Measurements from ENCODE around the gene SAMD4B. TPM values are rescaled to one million over a fixed set of nuclear protein-coding genes. Genes with fewer than 3 reads are reported as not detected.

Gene SAMD4B
- total and polyA plus RNA-seq, 2 of the 8 experiments (the other 6 are each of a cell fraction or from before 2014, with no cell fraction given) = 137 to 158 TPM

GRCh38 chr19:39336483-39336882 lies 5.7 kb upstream of the SAMD4B start:
- H4K20me1 ChIP-seq (replicated peaks in 1 of 2; ENCODE audit: control insufficient read depth in 1 of 2, insufficient read depth in 2 of 2, low read length in 2 of 2) = peaks cover 0 to 2% of the 10 kb centered on the region in 2 experiments
- H4K8ac ChIP-seq (ENCODE audit: extremely low read depth, insufficient read depth, low read length) = no peak overlapping the region
- no peaks in the 10 kb centered on the region for H3K79me1 ChIP-seq (ENCODE audit: low read depth, low read length)
- H3K79me2 ChIP-seq (ENCODE audit: control insufficient read depth in 1 of 2, insufficient read depth in 2 of 2, low read length in 2 of 2) = no peaks in the 10 kb centered on the region
- H2AK5ac ChIP-seq (ENCODE audit: low read depth, low read length) = no peak overlapping the region
- H3K14ac ChIP-seq (ENCODE audit: insufficient read length) = no peak overlapping the region
- no peak overlapping the region for H2BK20ac ChIP-seq (ENCODE audit: low read length)
- no peaks in the 10 kb centered on the region for H3K36me3 ChIP-seq (ENCODE audit: control insufficient read depth in 2 of 4, insufficient read depth in 4 of 4, low read length in 3 of 4)
- POLR2A ChIA-PET (ENCODE audit: partially characterized antibody) = interaction anchor here (1.2 kb wide), 1 partner anchor 16 kb away, joined by 3 read pairs; no protein-coding TSS in a partner anchor
- WGBS, 2 experiments (ENCODE audit: extremely low coverage in 1 of 2, insufficient coverage in 1 of 2, insufficient read length in 1 of 2, insufficient replicate concordance in 2 of 2, low coverage in 1 of 2, low lambda C conversion rate in 2 of 2, missing lambda C conversion rate in 1 of 2) = 91% methylated on average over 3 of the region's 3 CpGs; no CpG with 5 or more reads in 1 of the 2 experiments
- no peak overlapping the region for H3K4ac ChIP-seq (replicated peaks; ENCODE audit: insufficient read length, low read depth, low read length)
- H3K18ac ChIP-seq (ENCODE audit: extremely low read depth, low read length) = no peak overlapping the region
- no peak overlapping the region for H2BK120ac ChIP-seq (replicated peaks; ENCODE audit: low read depth, low read length)
- H3K4me3 ChIP-seq (ENCODE audit: extremely low read depth in 1 of 4, insufficient read depth in 2 of 4, low read depth in 3 of 4, low read length in 4 of 4) = no peak overlapping the region
- H2BK12ac ChIP-seq (ENCODE audit: low read depth, low read length) = no peak overlapping the region
- FAIRE-seq (no peak), DNase-seq (ENCODE audit: low read depth in 1 of 2, low spot score in 2 of 2) (no peak)
- no peaks in the 10 kb centered on the region for H3K9me3 ChIP-seq (ENCODE audit: insufficient read depth in 2 of 2, low read depth in 1 of 2, low read length in 1 of 2)
- no peak overlapping the region for H2BK15ac ChIP-seq (ENCODE audit: low read length)
- peaks cover 0 to 7% (median 2%) of the 10 kb centered on the region in 4 experiments; a peak in 3 of 7 replicates for H3K4me1 ChIP-seq (replicated peaks in 1 of 4; ENCODE audit: control insufficient read depth in 3 of 4, insufficient read depth in 4 of 4, low read length in 3 of 4)
- no peak overlapping the region for H2BK5ac ChIP-seq (ENCODE audit: low read depth, low read length)
- H4K91ac ChIP-seq (replicated peaks; ENCODE audit: insufficient read length, low read length) = no peak overlapping the region
- H3K27ac ChIP-seq (ENCODE audit: low read depth, low read length) = no peak overlapping the region
- H3K23me2 ChIP-seq (ENCODE audit: low read depth, low read length) = peaks cover 6% of the 10 kb centered on the region
- CTCF ChIA-PET (ENCODE audit: partially characterized antibody) = interaction anchor here (1.3 to 11.7 kb wide), 2 partner anchors 122 to 214 kb away, joined by 4 to 85 read pairs; no protein-coding TSS in a partner anchor
- no peak overlapping the region for H3K23ac ChIP-seq (ENCODE audit: insufficient read length)
- H2AFZ ChIP-seq (ENCODE audit: low read length) = no peak overlapping the region
- no peak overlapping the region for H4K5ac ChIP-seq (ENCODE audit: insufficient read length, low read depth, low read length)
- H3K56ac ChIP-seq (replicated peaks; ENCODE audit: insufficient read length, low read depth, low read length) = no peak overlapping the region
- H3K9ac ChIP-seq (replicated peaks in 1 of 4; ENCODE audit: extremely low read depth in 1 of 4, low read depth in 3 of 4, low read length in 3 of 4) = no peak overlapping the region
- no peak overlapping the region for H3K4me2 ChIP-seq (ENCODE audit: insufficient read depth in 1 of 2, low read depth in 2 of 2, low read length in 2 of 2)
- no peaks in the 10 kb centered on the region; a peak in 1 of 7 replicates for H3K27me3 ChIP-seq (replicated peaks in 1 of 4; ENCODE audit: control insufficient read depth in 3 of 4, extremely low read depth in 1 of 4, insufficient read depth in 3 of 4, low read length in 3 of 4)
- TF ChIP-seq BACH1 (IDR thresholded peaks at IDR 0.05; ENCODE audit: low read length) = no peak
- TF ChIP-seq RBBP5 (IDR thresholded peaks at IDR 0.05; ENCODE audit: borderline replicate concordance, low read depth, low read length) = no peak
- TF ChIP-seq CREB1 (IDR thresholded peaks at IDR 0.05) = no peak

Measured in H1 (cell line).